IPS-18a (cell line): ENCODE results near the gene FXYD2.

Source experiments
- H3K27ac ChIP-seq: one replicate; pipeline ENCODE4 v1.5.1; 2013; ENCODE audit warnings: low read length
- H3K27me3 ChIP-seq: one replicate; pipeline ENCODE4 v1.6.1; 2013; ENCODE audit warnings: mild to moderate bottlenecking, low read length; ENCODE audit not compliant: control insufficient read depth, insufficient read depth
- H3K36me3 ChIP-seq: one replicate; pipeline ENCODE4 v1.6.1; 2013; ENCODE audit warnings: low read depth, low read length; ENCODE audit not compliant: control insufficient read depth
- H3K4me1 ChIP-seq: one replicate; pipeline ENCODE4 v1.6.1; 2013; ENCODE audit warnings: low read depth, low read length; ENCODE audit not compliant: control insufficient read depth
- H3K4me3 ChIP-seq: one replicate; pipeline ENCODE4 v1.5.1; 2013; ENCODE audit warnings: low read length
- H3K9ac ChIP-seq: one replicate; pipeline ENCODE4 v1.6.1; 2013; ENCODE audit warnings: mild to moderate bottlenecking, low read length, moderate library complexity
- H3K9me3 ChIP-seq: one replicate; pipeline ENCODE4 v1.6.1; 2013; ENCODE audit warnings: low read depth, low read length; ENCODE audit not compliant: control insufficient read depth

FXYD2 gene

GRCh38 chr11:117786135-117786870 lies 38.2 kb downstream of the FXYD2 start:
- Histone ChIP-seq H3K27me3 (no peaks in the 10 kb centered on the region), H3K9ac (no peak overlapping the region)

GRCh38 chr11:117782101-117782500 lies 42.4 kb downstream of the FXYD2 start:
- H3K36me3 ChIP-seq = no peaks in the 10 kb centered on the region
- H3K4me3 ChIP-seq = no peak overlapping the region
- H3K27ac ChIP-seq = no peak overlapping the region
- no peak overlapping the region for H3K9ac ChIP-seq
- H3K4me1 ChIP-seq = no peaks in the 10 kb centered on the region
- H3K27me3 ChIP-seq = no peaks in the 10 kb centered on the region
- H3K9me3 ChIP-seq = no peaks in the 10 kb centered on the region

More at GRCh38 chr11:117786135-117786870, 38.2 kb downstream of the FXYD2 start:
- Histone ChIP-seq H3K27ac (no peak overlapping the region), H3K4me1 (no peaks in the 10 kb centered on the region), H3K9me3 (no peaks in the 10 kb centered on the region), H3K4me3 (no peak overlapping the region), H3K36me3 (no peaks in the 10 kb centered on the region)

- no peak overlapping the region for H3K9ac ChIP-seq
- H3K4me3 ChIP-seq = no peak overlapping the region
- H3K27ac ChIP-seq = no peak overlapping the region
- no peaks in the 10 kb centered on the region for H3K9me3 ChIP-seq
- no peaks in the 10 kb centered on the region for H3K4me1 ChIP-seq
- no peaks in the 10 kb centered on the region for H3K36me3 ChIP-seq
- H3K27me3 ChIP-seq = no peaks in the 10 kb centered on the region
Measured at GRCh38 chr11:117781627-117782026, 42.9 kb downstream of the FXYD2 start.

- no peaks in the 10 kb centered on the region for H3K9me3 ChIP-seq
- H3K27me3 ChIP-seq = no peaks in the 10 kb centered on the region
- no peak overlapping the region for H3K27ac ChIP-seq
- H3K36me3 ChIP-seq = no peaks in the 10 kb centered on the region
- H3K4me1 ChIP-seq = no peaks in the 10 kb centered on the region
- H3K4me3 ChIP-seq = no peak overlapping the region
- H3K9ac ChIP-seq = no peak overlapping the region
Measured at GRCh38 chr11:117780456-117780855, 44.1 kb downstream of the FXYD2 start.

- H3K27me3 ChIP-seq = no peaks in the 10 kb centered on the region
- no peaks in the 10 kb centered on the region for H3K9me3 ChIP-seq
Measured at GRCh38 chr11:117774553-117774952, 50.0 kb downstream of the FXYD2 start.

GRCh38 chr11:117772360-117772759 lies 52.2 kb downstream of the FXYD2 start:
- Histone ChIP-seq H3K4me3 (no peak overlapping the region), H3K9me3 (no peaks in the 10 kb centered on the region), H3K27me3 (no peaks in the 10 kb centered on the region), H3K9ac (no peak overlapping the region), H3K27ac (no peak overlapping the region), H3K4me1 (no peaks in the 10 kb centered on the region), H3K36me3 (no peaks in the 10 kb centered on the region)

More at GRCh38 chr11:117774553-117774952, 50.0 kb downstream of the FXYD2 start:
- H3K4me3 ChIP-seq = no peak overlapping the region
- no peak overlapping the region for H3K9ac ChIP-seq
- no peak overlapping the region for H3K27ac ChIP-seq
- H3K4me1 ChIP-seq = no peaks in the 10 kb centered on the region
- no peaks in the 10 kb centered on the region for H3K36me3 ChIP-seq

- H3K4me3 ChIP-seq = no peak overlapping the region
- no peaks in the 10 kb centered on the region for H3K4me1 ChIP-seq
- no peaks in the 10 kb centered on the region for H3K27me3 ChIP-seq
- no peaks in the 10 kb centered on the region for H3K9me3 ChIP-seq
- no peaks in the 10 kb centered on the region for H3K36me3 ChIP-seq
- no peak overlapping the region for H3K9ac ChIP-seq
- H3K27ac ChIP-seq = no peak overlapping the region
Measured at GRCh38 chr11:117771841-117772240, 52.7 kb downstream of the FXYD2 start.

GRCh38 chr11:117771197-117771596 lies 53.3 kb downstream of the FXYD2 start:
- Histone ChIP-seq H3K9me3 (no peaks in the 10 kb centered on the region), H3K27me3 (no peaks in the 10 kb centered on the region), H3K4me3 (no peak overlapping the region), H3K9ac (no peak overlapping the region), H3K36me3 (no peaks in the 10 kb centered on the region), H3K27ac (no peak overlapping the region), H3K4me1 (no peaks in the 10 kb centered on the region)

- H3K27me3 ChIP-seq = no peaks in the 10 kb centered on the region
Measured at GRCh38 chr11:117770061-117770460, 54.5 kb downstream of the FXYD2 start.

More at GRCh38 chr11:117770061-117770460, 54.5 kb downstream of the FXYD2 start:
- H3K4me1 ChIP-seq = no peaks in the 10 kb centered on the region
- no peaks in the 10 kb centered on the region for H3K36me3 ChIP-seq
- no peak overlapping the region for H3K4me3 ChIP-seq
- H3K9ac ChIP-seq = no peak overlapping the region
- H3K27ac ChIP-seq = no peak overlapping the region
- no peaks in the 10 kb centered on the region for H3K9me3 ChIP-seq
